HepG2 (cell line): ENCODE data around the gene NDUFS2. TPM values are rescaled to one million over a fixed set of nuclear protein-coding genes. Genes with fewer than 3 reads are reported as not detected.

Experiments used
- FOXC1 ChIP-seq: sonication (generic); formaldehyde crosslinking; IDR thresholded peaks from 2 replicates; pipeline ENCODE4 v1.8.0; 2022; ENCODE audit warnings: mild to moderate bottlenecking, missing genetic modification reagents, borderline replicate concordance
- GATA4 ChIP-seq: sonication (generic); IDR thresholded peaks from 2 replicates; pipeline ENCODE4 v1.6.1; 2016; ENCODE audit warnings: antibody characterized with exemption, low read depth, borderline replicate concordance
- HMG20B ChIP-seq: conservative IDR thresholded peaks from 2 replicates; pipeline ENCODE4 v1.6.1; 2016; ENCODE audit warnings: missing genetic modification reagents, missing compliant biosample characterization
- KDM4B ChIP-seq: sonication (generic); formaldehyde crosslinking; IDR thresholded peaks from 2 replicates; pipeline ENCODE4 v1.4.0; 2020; ENCODE audit warnings: missing genetic modification reagents
- MTF1 ChIP-seq: sonication (generic); formaldehyde crosslinking; IDR thresholded peaks from 2 replicates; pipeline ENCODE4 v1.5.0; 2020; ENCODE audit warnings: missing genetic modification reagents
- RXRA ChIP-seq: sonication (generic); formaldehyde crosslinking; IDR thresholded peaks from 2 replicates; pipeline ENCODE4 v1.5.1; 2020; ENCODE audit warnings: missing genetic modification reagents
- STAG1 ChIP-seq: sonication (generic); formaldehyde crosslinking; IDR thresholded peaks from 2 replicates; pipeline ENCODE4 v1.4.0; 2020; ENCODE audit warnings: missing genetic modification reagents
- TEAD2 ChIP-seq: sonication (generic); formaldehyde crosslinking; IDR thresholded peaks from 2 replicates; pipeline ENCODE4 v1.9.0; 2021; ENCODE audit warnings: missing genetic modification reagents
- ZBTB42 ChIP-seq: sonication (generic); formaldehyde crosslinking; IDR thresholded peaks from 2 replicates; pipeline ENCODE4 v1.5.0; 2020; ENCODE audit warnings: mild to moderate bottlenecking, missing genetic modification reagents
- ZEB1 ChIP-seq: IDR thresholded peaks from 2 replicates; pipeline ENCODE4 v1.6.1; 2012; ENCODE audit warnings: mild to moderate bottlenecking, low read depth, inconsistent platforms; ENCODE audit not compliant: insufficient replicate concordance
- ZNF264 ChIP-seq: sonication (generic); formaldehyde crosslinking; IDR thresholded peaks from 2 replicates; pipeline ENCODE4 v1.4.0; 2020; ENCODE audit warnings: missing genetic modification reagents
- ZNF446 ChIP-seq: sonication (generic); formaldehyde crosslinking; IDR thresholded peaks from 2 replicates; pipeline ENCODE4 v1.5.0; 2020; ENCODE audit warnings: mild to moderate bottlenecking, missing genetic modification reagents
- ZNF530 ChIP-seq: sonication (generic); formaldehyde crosslinking; IDR thresholded peaks from 2 replicates; pipeline ENCODE4 v1.5.0; 2020; ENCODE audit warnings: low read depth, mild to moderate bottlenecking, missing genetic modification reagents
- ZNF619 ChIP-seq: sonication (generic); formaldehyde crosslinking; IDR thresholded peaks from 2 replicates; pipeline ENCODE4 v1.4.0; 2020; ENCODE audit warnings: mild to moderate bottlenecking, missing genetic modification reagents
- ZNF761 ChIP-seq: sonication (generic); formaldehyde crosslinking; conservative IDR thresholded peaks from 2 replicates; pipeline ENCODE4 v1.4.0; 2020; ENCODE audit warnings: mild to moderate bottlenecking, missing genetic modification reagents
- ZNF766 ChIP-seq: sonication (generic); formaldehyde crosslinking; IDR thresholded peaks from 2 replicates; pipeline ENCODE4 v1.5.0; 2020; ENCODE audit warnings: missing genetic modification reagents, borderline replicate concordance
- ZNF841 ChIP-seq: sonication (generic); formaldehyde crosslinking; IDR thresholded peaks from 2 replicates; pipeline ENCODE4 v1.8.1; 2023; ENCODE audit warnings: missing genetic modification reagents, borderline replicate concordance
- ZNF879 ChIP-seq: sonication (generic); formaldehyde crosslinking; IDR thresholded peaks from 2 replicates; pipeline ENCODE4 v1.8.1; 2023; ENCODE audit warnings: missing genetic modification reagents
- ZSCAN20 ChIP-seq: sonication (generic); formaldehyde crosslinking; IDR thresholded peaks from 2 replicates; pipeline ENCODE4 v1.4.0; 2020; ENCODE audit warnings: missing genetic modification reagents, mild to moderate bottlenecking, borderline replicate concordance
- polyA plus RNA-seq, 8 experiments: library from polyadenylated mRNA; depleted of rRNA in 3 of 8; stranded (reverse) in 7 of 8; unstranded in 1 of 8; fragments of >200 nt; fragmentation: Illumina TruSeq in 4 of 8; extraction: Trizol in 4 of 8; gene quantifications; 2 replicates each; pipeline versions ENCODE4 v1.2.1 to v1.2.3, GENCODE V29; 2011 to 2016; ENCODE audit warnings: low read depth in 4 of 8, missing spikeins in 1 of 8, mixed read lengths in 1 of 8; ENCODE audit not compliant: insufficient read depth in 1 of 8
- total RNA-seq, 5 experiments: library from RNA; depleted of rRNA; stranded (reverse); fragments of >200 nt; fragmentation: Illumina TruSeq; extraction: Trizol; gene quantifications; 2 replicates each; pipeline ENCODE4 v1.2.3, GENCODE V29; 2016; ENCODE audit warnings: low read depth in 1 of 5
- TF ChIP-seq, protein P1 (sequence below): sonication (generic); formaldehyde crosslinking; IDR thresholded peaks from 2 replicates; pipeline ENCODE4 v1.8.0; 2022; ENCODE audit warnings: mild to moderate bottlenecking, missing genetic modification reagents, moderate library complexity
- TF ChIP-seq, protein P2 (sequence below): sonication (generic); formaldehyde crosslinking; IDR thresholded peaks from 2 replicates; pipeline ENCODE4 v1.4.0; 2020; ENCODE audit warnings: missing genetic modification reagents
- TF ChIP-seq, protein P3 (sequence below): sonication (generic); formaldehyde crosslinking; IDR thresholded peaks from 2 replicates; pipeline ENCODE4 v1.5.1; 2020; ENCODE audit warnings: mild to moderate bottlenecking, moderate library complexity, missing genetic modification reagents
- TF ChIP-seq, protein P4 (sequence below): sonication (generic); formaldehyde crosslinking; IDR thresholded peaks from 2 replicates; pipeline ENCODE4 v1.4.0; 2020; ENCODE audit warnings: missing genetic modification reagents
- TF ChIP-seq, protein P5 (sequence below): sonication (generic); formaldehyde crosslinking; conservative IDR thresholded peaks from 2 replicates; pipeline ENCODE4 v1.4.0; 2020; ENCODE audit warnings: missing genetic modification reagents
- TF ChIP-seq, protein P6 (sequence below): IDR thresholded peaks from 2 replicates; pipeline ENCODE4 v1.6.1; 2016; ENCODE audit warnings: low read depth

The NDUFS2 gene
- total and polyA plus RNA-seq, 2 of the 13 experiments (the other 11 are each of a cell fraction or from before 2014, with no cell fraction given), result 89.9 to 118 TPM

DNA sequence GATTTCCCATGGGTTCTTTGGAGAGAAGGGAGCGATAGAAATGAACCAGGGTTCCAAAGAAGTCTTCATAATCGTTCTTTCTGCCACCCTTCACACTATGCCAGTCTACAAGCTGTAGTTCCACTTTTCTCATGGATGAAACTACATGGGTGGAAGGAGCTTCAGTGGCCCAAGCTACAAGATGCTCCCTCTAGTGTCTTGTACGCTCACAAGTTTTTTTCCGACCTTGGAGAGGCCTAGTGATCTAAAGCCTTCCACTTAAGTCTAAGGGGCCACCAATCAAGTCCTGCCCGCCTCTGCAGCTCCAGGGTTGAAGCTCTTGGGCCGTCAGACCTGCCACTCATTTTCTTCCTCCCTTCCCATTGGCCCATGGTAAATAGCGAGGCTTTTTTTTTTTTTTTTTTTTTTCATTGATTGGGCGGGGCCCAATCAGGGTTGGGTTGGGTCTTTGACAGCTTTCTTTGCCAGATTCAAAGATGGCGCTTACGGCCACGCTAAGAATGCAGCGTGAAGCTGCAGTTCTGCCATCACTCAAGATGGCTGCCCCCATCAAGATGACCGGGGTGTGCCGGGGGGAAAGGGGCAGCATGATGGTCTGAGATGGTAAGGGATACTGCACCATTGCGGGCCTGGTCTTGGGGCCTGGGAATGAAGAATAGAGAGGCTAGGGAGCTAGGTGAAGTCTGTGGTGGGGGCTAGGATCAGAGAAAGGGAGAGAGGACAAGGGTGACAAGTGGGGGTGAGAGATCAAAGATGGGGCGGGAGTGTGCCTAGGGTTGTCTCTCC lies 23.6 kb downstream of the NDUFS2 start, which contains the start of gene TOMM40L (continued):
- TF ChIP-seq, protein P1, sequence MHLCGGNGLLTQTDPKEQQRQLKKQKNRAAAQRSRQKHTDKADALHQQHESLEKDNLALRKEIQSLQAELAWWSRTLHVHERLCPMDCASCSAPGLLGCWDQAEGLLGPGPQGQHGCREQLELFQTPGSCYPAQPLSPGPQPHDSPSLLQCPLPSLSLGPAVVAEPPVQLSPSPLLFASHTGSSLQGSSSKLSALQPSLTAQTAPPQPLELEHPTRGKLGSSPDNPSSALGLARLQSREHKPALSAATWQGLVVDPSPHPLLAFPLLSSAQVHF (CRISPR knock-in tag), result no peak
- no peak for TF ChIP-seq ZBTB42 (CRISPR knock-in tag)
- no peak for TF ChIP-seq ZNF446 (CRISPR knock-in tag)
- no peak for TF ChIP-seq KDM4B (CRISPR knock-in tag)
- TF ChIP-seq, protein P2, sequence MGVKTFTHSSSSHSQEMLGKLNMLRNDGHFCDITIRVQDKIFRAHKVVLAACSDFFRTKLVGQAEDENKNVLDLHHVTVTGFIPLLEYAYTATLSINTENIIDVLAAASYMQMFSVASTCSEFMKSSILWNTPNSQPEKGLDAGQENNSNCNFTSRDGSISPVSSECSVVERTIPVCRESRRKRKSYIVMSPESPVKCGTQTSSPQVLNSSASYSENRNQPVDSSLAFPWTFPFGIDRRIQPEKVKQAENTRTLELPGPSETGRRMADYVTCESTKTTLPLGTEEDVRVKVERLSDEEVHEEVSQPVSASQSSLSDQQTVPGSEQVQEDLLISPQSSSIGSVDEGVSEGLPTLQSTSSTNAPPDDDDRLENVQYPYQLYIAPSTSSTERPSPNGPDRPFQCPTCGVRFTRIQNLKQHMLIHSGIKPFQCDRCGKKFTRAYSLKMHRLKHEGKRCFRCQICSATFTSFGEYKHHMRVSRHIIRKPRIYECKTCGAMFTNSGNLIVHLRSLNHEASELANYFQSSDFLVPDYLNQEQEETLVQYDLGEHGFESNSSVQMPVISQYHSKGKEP, result no peak
- TF ChIP-seq ZNF841 (CRISPR knock-in tag), result no peak
- TF ChIP-seq ZNF530, result no peak
- no peak for TF ChIP-seq ZNF761 (CRISPR knock-in tag)
- TF ChIP-seq ZSCAN20 (CRISPR knock-in tag), result no peak
- TF ChIP-seq, protein P3, sequence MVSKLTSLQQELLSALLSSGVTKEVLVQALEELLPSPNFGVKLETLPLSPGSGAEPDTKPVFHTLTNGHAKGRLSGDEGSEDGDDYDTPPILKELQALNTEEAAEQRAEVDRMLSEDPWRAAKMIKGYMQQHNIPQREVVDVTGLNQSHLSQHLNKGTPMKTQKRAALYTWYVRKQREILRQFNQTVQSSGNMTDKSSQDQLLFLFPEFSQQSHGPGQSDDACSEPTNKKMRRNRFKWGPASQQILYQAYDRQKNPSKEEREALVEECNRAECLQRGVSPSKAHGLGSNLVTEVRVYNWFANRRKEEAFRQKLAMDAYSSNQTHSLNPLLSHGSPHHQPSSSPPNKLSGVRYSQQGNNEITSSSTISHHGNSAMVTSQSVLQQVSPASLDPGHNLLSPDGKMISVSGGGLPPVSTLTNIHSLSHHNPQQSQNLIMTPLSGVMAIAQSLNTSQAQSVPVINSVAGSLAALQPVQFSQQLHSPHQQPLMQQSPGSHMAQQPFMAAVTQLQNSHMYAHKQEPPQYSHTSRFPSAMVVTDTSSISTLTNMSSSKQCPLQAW (CRISPR knock-in tag), result peak; percentile 57; the same call in 1 of the 2 replicates
- TF ChIP-seq TEAD2 (CRISPR knock-in tag), result no peak
- no peak for TF ChIP-seq GATA4
- TF ChIP-seq FOXC1 (CRISPR knock-in tag), result no peak
- no peak for TF ChIP-seq MTF1 (CRISPR knock-in tag)
- no peak for TF ChIP-seq ZNF264 (CRISPR knock-in tag)
- TF ChIP-seq, protein P4, sequence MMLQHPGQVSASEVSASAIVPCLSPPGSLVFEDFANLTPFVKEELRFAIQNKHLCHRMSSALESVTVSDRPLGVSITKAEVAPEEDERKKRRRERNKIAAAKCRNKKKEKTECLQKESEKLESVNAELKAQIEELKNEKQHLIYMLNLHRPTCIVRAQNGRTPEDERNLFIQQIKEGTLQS (CRISPR knock-in tag), result no peak
- TF ChIP-seq, protein P5, sequence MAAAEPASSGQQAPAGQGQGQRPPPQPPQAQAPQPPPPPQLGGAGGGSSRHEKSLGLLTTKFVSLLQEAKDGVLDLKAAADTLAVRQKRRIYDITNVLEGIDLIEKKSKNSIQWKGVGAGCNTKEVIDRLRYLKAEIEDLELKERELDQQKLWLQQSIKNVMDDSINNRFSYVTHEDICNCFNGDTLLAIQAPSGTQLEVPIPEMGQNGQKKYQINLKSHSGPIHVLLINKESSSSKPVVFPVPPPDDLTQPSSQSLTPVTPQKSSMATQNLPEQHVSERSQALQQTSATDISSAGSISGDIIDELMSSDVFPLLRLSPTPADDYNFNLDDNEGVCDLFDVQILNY, result no peak
- TF ChIP-seq RXRA (CRISPR knock-in tag), result no peak
- TF ChIP-seq ZNF619 (CRISPR knock-in tag), result no peak
- TF ChIP-seq, protein P6, sequence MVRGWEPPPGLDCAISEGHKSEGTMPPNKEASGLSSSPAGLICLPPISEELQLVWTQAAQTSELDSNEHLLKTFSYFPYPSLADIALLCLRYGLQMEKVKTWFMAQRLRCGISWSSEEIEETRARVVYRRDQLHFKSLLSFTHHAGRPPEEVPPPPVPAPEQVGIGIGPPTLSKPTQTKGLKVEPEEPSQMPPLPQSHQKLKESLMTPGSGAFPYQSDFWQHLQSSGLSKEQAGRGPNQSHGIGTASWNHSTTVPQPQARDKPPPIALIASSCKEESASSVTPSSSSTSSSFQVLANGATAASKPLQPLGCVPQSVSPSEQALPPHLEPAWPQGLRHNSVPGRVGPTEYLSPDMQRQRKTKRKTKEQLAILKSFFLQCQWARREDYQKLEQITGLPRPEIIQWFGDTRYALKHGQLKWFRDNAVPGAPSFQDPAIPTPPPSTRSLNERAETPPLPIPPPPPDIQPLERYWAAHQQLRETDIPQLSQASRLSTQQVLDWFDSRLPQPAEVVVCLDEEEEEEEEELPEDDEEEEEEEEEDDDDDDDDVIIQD (CRISPR knock-in tag), result no peak
- peak; percentile 51 for TF ChIP-seq STAG1 (CRISPR knock-in tag)
- TF ChIP-seq ZNF766 (CRISPR knock-in tag), result no peak
- no peak for TF ChIP-seq ZNF879 (CRISPR knock-in tag)
- no peak for TF ChIP-seq ZEB1
- no peak for TF ChIP-seq HMG20B (CRISPR knock-in tag)
